Renal cortical epithelial cell (primary cell): ENCODE measurements around the gene OGFOD3. TPM values are rescaled to one million over a fixed set of nuclear protein-coding genes. Genes with fewer than 3 reads are reported as not detected.
"Not testable (repeated sequence)": the region's sequence is repeated elsewhere in the genome, so short reads cannot be mapped to it uniquely, and the experiment has no call there.

ENCODE experiments used
- DNase-seq: peaks from one replicate; pipeline ENCODE4 v3.0.0-alpha.2; 2011; ENCODE audit warnings: low read depth
- total RNA-seq: library from RNA; depleted of rRNA; stranded (reverse); fragments of >200 nt; gene quantifications from 2 replicates; pipeline ENCODE4 v1.2.3, GENCODE V29; 2014

OGFOD3 gene
- total RNA-seq, result 37.2 and 48.7 TPM in 2 replicates

GRCh38 chr17:82418001-82418986 lies at the start of gene OGFOD3, which contains the start of gene HEXD:
Gene OGFOD3 (minus strand): TSS chr17:82418586. CDS start chr17:82418485, 101 bp downstream.
Gene HEXD (plus strand): TSS chr17:82418347. CDS start chr17:82419800, 1,453 bp downstream.
- peak; percentile 24 for DNase-seq

DNA sequence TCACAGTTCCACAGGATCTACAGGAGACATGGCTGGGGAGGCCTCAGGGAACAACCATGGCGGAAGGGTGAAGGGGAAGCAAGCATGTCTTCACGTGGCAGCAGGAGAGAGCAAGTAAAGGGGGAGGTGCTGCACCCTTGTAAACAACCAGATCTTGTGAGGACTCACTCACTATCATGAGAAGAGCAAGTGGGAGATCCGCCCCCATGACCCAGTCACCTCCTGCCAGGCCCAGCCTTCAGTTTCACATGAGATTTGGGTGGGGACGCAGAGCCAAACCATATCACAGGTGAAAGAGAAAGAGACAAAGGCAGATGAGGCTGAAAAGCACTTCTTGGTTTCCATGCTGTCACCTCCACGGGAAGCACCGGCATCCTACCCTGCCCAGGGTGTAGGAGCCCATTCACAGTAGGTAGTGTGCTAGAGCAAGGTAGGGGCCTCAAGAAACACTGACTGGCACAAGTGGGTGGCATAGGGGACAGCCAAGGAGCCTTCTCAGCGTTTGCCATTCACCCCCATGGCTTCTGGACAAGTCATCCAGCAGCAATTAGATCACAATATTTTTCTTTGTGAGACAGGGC lies 46.7 kb upstream of the OGFOD3 start:
- DNase-seq, result no peak

- no peak for DNase-seq
Observed at GRCh38 chr17:82464567-82464929, 46.2 kb upstream of the OGFOD3 start.

DNA sequence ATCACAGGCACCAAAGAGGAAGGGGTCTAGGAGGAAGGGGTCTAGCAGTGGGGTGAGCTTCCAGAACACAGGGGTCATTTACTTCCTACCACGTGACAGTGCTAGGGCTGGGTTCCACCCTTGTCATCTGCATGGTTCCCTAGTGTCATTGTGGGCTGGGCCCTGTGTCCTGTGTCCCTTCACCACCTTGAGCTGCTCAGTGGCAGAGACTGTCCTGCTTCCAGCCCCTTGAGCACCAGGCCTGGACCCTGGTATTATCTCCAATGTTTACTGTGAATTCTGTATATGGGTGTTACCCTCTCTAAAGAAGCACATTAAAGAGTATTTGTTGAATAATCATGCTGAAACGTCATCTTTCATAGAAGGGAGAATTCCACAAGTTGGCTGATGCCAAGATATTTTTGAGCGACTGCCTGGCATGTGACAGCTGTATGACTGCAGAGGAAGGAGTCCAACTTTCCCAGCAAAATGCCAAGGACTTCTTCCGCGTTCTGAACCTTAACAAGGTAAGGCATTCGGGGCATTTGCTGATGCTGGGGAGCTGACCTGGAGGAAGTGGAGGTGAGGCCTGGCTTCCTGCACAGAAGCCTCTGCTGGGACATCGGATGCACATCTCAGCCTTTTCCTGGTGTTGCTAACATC lies 45.7 kb upstream of the OGFOD3 start:
- DNase-seq, result no peak

GRCh38 chr17:82463391-82463790 lies 45.0 kb upstream of the OGFOD3 start:
- no peak for DNase-seq

GRCh38 chr17:82461827-82462524 lies 43.6 kb upstream of the OGFOD3 start:
- no peak for DNase-seq

DNA sequence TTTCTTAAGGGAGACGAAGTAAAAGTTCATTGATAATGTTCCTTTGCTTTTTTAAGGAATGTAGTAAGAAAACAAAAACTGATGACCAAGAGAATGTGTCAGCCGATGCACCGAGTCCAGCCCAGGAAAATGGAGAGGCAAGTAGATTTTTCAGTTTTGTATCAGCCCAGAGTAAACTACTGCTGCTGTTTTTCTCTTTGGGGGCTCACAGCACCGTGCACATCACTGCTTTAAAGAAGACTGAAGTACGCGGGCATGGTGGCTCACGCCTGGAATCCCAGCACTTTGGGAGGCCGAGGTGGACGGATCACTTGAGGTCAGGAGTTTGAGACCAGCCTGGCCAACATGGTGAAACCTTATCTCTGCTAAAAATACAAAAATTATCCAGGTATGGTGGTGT lies 41.5 kb upstream of the OGFOD3 start:
- DNase-seq, result not testable (repeated sequence)

GRCh38 chr17:82458885-82459424 lies 40.6 kb upstream of the OGFOD3 start:
- peak; percentile 21 for DNase-seq

DNA sequence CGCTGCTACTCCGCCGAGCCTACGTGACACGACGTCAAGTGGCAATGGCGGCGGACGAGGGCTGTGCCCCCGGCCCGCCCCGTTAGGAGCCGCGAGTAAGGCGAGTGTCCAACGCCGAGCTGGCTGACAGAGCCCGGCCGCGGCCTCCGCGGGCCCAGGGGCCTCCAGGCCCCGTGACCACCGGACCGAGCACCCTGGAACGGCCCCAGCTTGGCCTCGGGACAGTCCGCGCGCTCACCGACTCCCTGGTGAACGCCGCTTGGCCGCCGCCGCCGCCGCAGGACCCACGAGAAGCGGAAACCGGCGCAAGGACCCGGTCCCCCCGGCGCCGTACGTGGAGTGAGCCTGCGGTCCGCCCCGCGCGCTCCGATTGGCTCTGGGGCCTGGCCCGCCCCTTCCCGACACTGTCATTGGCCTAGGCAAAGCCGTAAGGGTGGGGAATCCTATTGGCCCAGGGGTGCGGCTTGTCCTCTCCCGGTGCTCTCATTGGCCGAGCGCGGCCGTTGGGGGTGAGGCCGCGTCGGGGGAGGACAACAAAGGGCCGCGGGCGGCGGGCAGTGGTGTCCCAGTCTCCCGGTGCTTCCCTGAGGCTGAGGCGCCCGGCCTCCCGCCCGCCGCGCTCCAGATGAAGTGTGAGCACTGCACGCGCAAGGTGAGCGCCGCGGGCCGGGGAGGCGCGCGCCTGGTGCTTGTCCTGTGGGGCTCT lies 39.9 kb upstream of the OGFOD3 start, which contains the start of gene NARF:
NARF (plus strand) TSS at position 563 of the 706 bp plus-strand sequence; CDS start at position 626, 63 bp downstream.
- peak; percentile 93 for DNase-seq

DNA sequence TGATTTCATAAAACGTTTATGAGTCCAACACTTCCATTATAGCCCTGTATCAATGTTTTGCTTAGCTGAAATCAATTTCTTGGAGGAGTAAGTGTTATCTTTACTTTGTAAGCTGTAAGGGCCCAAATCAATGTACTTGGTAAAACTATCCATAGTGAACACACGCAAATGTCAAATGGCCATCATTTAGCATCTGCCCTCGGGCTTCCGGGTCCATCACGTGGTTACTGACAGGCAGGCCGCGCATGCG lies 39.5 kb upstream of the OGFOD3 start:
- peak; percentile 87 for DNase-seq

DNA sequence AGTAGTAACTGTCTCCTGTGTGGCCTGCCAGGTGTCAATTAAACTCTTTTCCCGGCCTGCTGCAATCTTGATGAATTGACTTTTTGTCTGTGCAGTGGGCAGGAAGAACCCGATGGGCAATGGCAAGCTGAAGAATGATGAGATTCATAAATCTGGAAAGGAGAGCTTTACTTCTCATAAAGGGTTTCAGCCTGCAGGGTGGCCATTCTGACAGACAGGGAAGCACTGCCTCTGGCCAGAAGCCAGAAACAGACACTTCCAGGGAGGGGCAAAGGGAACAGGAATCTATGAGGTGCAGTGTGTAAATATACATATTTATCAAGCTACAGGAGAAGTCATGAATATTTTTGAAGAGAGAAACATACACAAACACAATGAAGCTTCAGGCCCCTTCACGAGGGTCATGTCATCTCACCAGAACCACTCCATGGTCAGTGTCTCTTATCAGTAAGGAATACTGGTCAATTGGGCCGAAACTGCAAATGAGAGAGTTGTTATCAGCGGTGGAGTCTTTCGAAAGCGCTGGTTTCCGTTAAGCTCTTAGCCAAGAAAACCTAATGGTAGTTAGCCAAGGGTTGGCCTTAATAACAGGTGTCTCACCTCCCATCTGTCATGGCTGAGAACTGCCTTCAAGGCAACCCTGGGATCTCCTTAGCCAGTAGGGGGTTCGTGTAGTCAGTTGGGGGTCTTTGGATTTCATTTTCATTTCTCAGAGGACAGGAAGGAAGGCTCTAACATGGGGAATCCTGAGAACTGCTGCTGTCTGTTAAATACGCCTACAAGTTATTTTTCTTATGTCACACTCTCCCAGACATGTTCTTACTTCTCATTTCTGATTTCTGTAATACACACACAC lies 38.9 kb upstream of the OGFOD3 start:
- no peak for DNase-seq

DNA sequence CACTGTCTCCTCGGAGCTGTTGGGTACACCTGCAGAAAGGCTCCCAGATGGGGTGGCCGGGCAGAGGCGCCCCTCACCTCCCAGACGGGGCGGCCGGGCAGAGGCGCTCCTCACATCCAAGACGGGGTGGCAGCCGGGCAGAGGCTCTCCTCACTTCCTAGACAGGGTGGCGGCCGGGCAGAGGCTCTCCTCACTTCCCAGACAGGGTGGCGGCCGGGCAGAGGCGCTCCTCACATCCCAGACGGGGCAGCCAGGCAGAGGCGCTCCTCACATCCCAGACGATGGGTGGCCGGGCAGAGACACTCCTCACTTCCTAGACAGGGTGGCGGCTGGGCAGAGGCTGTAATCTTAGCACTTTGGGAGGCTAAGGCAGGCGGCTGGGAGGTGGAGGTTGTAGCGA lies 35.3 kb upstream of the OGFOD3 start:
- DNase-seq, result not testable (repeated sequence)

DNA sequence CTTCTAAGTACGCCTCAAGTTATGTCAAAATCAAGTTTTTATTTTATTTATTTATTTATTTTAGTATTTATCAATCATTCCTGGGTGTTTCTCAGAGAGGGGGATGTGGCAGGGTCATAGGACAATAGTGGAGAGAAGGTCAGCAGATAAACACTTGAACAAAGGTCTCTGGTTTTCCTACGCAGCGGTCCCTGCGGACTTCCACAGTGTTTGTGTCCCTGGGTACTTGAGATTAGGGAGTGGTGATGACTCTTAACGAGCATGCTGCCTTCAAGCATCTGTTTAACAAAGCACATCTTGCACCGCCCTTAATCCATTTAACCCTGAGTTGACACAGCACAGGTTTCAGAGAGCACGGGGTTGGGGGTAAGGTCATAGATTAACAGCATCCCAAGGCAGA lies 34.8 kb upstream of the OGFOD3 start:
- not testable (repeated sequence) for DNase-seq

- DNase-seq, result no peak
Observed at GRCh38 chr17:82452162-82452561, 33.8 kb upstream of the OGFOD3 start.

- peak; percentile 85 for DNase-seq
Observed at GRCh38 chr17:82450357-82451106, 32.1 kb upstream of the OGFOD3 start, which contains the start of gene CYBC1. Gene CYBC1 (minus strand): TSS chr17:82450752. CDS start chr17:82449254, 1,498 bp downstream.

DNA sequence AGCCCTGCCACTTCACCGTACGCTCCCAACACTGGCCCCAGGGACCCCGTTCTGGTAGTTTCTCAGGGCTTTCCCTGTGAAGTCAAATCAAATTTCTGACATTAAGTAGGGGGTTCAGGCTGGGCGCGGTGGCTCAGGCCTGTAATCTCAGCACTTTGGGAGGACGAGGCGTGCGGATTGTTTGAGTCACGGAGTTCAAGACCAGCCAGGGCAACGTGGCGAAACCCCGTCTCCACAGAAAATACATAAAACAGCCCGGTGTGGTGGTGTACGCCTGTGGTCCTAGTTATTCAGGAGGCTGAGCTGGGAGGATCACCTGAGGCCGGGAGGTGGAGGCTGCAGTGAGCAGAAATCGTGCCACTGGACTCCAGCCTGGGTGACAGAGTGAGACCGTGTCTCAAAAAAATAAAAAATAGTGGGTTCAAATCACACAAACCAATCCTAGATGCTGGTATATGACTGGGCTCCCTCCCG lies 31.5 kb upstream of the OGFOD3 start:
- DNase-seq, result no peak

DNA sequence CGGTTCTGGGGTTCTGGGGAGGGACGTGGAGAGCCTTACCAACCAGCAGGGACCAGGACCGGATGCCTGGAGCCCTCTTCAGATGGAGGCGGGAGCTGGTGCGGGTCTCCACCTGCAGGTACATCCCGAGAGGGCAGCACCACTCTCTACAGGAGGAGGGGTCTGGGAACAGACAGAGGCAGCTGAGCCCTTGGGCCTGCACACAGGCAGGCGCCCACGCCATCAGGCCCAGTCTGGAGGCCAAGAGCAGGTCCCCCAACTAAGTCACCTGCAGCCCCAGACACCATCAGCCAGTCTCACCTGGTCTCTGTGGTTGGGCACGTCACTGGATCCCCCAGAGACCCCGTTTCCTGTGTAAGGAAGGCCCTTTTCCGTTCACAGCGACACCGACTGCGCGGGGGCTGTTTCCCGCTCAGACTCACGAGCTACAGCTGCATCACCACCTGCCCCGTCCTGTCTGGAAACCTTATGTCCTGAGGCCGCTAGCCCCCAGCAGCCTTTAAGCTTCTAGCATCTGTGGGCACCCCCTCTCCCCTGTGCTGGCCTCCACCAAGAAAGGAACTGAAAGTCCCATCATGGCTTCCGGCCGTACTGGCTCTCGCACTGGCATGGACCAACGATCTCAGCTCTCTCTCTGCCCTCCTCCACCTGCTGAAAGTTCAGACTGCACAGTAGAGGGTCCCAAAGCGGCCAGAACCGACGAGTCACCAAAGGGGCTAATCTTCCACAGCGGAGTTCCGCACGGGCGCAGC lies 30.9 kb upstream of the OGFOD3 start:
- no peak for DNase-seq

GRCh38 chr17:82447876-82448275 lies 29.5 kb upstream of the OGFOD3 start:
- no peak for DNase-seq
